K562 (cell line): ENCODE data around the gene PRKCE. TPM values are rescaled to one million over a fixed set of nuclear protein-coding genes. Genes with fewer than 3 reads are reported as not detected.

Source experiments
- ARID4B ChIP-seq: sonication (generic); formaldehyde crosslinking; IDR thresholded peaks from 2 replicates; pipeline ENCODE4 v1.8.0; 2022; ENCODE audit warnings: mild to moderate bottlenecking, missing genetic modification reagents
- CCNT2 ChIP-seq: IDR thresholded peaks from 2 replicates; pipeline ENCODE4 v1.6.1; 2011; ENCODE audit warnings: borderline replicate concordance, low read depth, mild to moderate bottlenecking, moderate library complexity, mixed read lengths, low read length; ENCODE audit not compliant: insufficient read length; ENCODE audit errors: extremely low read depth
- E2F3 ChIP-seq: fragments of 250-450 bp; sonication (Bioruptor Pico); IDR thresholded peaks from 2 replicates; pipeline ENCODE4 v1.4.0; 2020; ENCODE audit warnings: mild to moderate bottlenecking
- ELF1 ChIP-seq: fragments of 200-800 bp; sonication (Bioruptor generic); IDR thresholded peaks from 2 replicates; pipeline ENCODE4 v1.6.1; 2016; ENCODE audit warnings: missing genetic modification characterization, missing compliant biosample characterization
- GTF2E2 ChIP-seq: fragments of 200-800 bp; sonication (Bioruptor generic); IDR thresholded peaks from 2 replicates; pipeline ENCODE4 v1.6.1; 2016; ENCODE audit warnings: missing genetic modification characterization, missing compliant biosample characterization
- HDAC6 ChIP-seq: IDR thresholded peaks from 2 replicates; pipeline ENCODE4 v1.6.1; 2012; ENCODE audit warnings: low read depth, mild to moderate bottlenecking, control low read depth, inconsistent platforms, low read length, moderate library complexity
- MBD2 ChIP-seq: sonication (generic); IDR thresholded peaks from 2 replicates; pipeline ENCODE4 v1.6.1; 2016; ENCODE audit warnings: low read depth, borderline replicate concordance
- MCM7 ChIP-seq, 2 experiments: fragments of 450-650 bp; IDR thresholded peaks; 2 replicates each; pipeline ENCODE4 v1.6.1; 2016 to 2018
- MTA3 ChIP-seq: fragments of 450-650 bp; formaldehyde crosslinking; IDR thresholded peaks from 2 replicates; pipeline ENCODE4 v1.6.1; 2017; ENCODE audit warnings: mild to moderate bottlenecking, borderline replicate concordance
- PCBP1 ChIP-seq: fragments of 200-400 bp; formaldehyde crosslinking; IDR thresholded peaks from 2 replicates; pipeline ENCODE4 v1.6.1; 2018; ENCODE audit warnings: mild to moderate bottlenecking, low read depth, low read length; ENCODE audit not compliant: poor library complexity, severe bottlenecking
- ZNF24 ChIP-seq: fragments of 450-650 bp; IDR thresholded peaks from 2 replicates; pipeline ENCODE4 v1.6.1; 2016
- polyA plus RNA-seq, 8 experiments: library from polyadenylated mRNA; depleted of rRNA in 4 of 8; stranded (reverse) in 5 of 8; unstranded in 3 of 8; fragments of >200 nt; fragmentation: Nextera tagmentation in 2 of 8; fragmentation: Illumina TruSeq in 1 of 8; extraction: Ambion mirVana in 2 of 8; extraction: Trizol in 1 of 8; gene quantifications; 2 replicates each; pipeline versions ENCODE4 v1.2.1 to v1.2.3, GENCODE V29; 2011 to 2014; ENCODE audit warnings: inconsistent platforms in 1 of 8, missing spikeins in 1 of 8
- total RNA-seq, 7 experiments: library from RNA; depleted of rRNA in 6 of 7; stranded (reverse); fragments of >200 nt in 6 of 7; fragmentation: Illumina TruSeq in 2 of 7; extraction: Trizol in 2 of 7; gene quantifications; 2 replicates each; pipeline versions ENCODE4 v1.2.1 to v1.2.3, GENCODE V29; 2011 to 2021; ENCODE audit warnings: low replicate concordance in 1 of 7
- TF ChIP-seq, protein P1 (sequence below): sonication (generic); formaldehyde crosslinking; IDR thresholded peaks from 2 replicates; pipeline ENCODE4 v1.8.1; 2023; ENCODE audit warnings: mild to moderate bottlenecking, missing genetic modification reagents
- TF ChIP-seq, protein P2 (sequence below): fragments of 250-450 bp; sonication (Bioruptor Pico); IDR thresholded peaks from 2 replicates; pipeline ENCODE4 v1.5.0; 2020; ENCODE audit warnings: mild to moderate bottlenecking, borderline replicate concordance
- TF ChIP-seq, protein P3 (sequence below), 2 experiments: fragments of 450-650 bp; IDR thresholded peaks; 2 replicates each; pipeline ENCODE4 v1.6.1; 2018; ENCODE audit warnings: mild to moderate bottlenecking in 2 of 2, low read depth in 1 of 2; ENCODE audit not compliant: partially characterized antibody in 2 of 2

The PRKCE gene
- total and polyA plus RNA-seq, 9 of the 15 experiments (the other 6 are each of a cell fraction or from before 2014, with no cell fraction given), result 0.06 to 1.0 (median 0.22) TPM; not detected in 1

DNA sequence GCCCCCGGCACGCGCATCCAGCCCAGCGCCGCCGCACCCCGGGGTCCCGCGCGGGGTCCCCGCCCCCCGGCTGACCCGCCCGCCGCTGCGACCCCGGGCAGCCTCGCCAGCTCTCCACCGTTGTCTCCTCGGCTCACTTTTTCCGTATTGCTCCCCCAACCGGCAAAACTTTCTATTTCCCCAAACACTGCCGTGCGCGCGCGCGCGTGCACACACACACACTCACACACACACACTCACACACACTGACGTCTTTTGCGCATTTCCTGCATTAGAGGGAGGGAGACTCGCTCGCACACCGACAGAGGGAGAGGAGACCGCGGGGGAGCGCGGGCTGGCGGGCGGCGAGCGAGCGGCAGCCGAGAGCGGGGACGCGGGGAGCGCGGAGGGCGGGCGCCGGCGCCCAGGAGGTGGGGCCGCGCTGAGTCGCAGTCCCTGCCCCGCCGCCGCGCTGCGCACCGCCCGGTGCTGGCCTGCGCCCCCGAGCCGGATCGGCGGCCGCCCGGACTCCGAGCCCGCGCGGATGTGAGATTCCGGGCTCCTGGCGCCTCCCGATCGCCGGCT lies 542 bp upstream of the PRKCE start (continued):
- TF ChIP-seq, protein P1, sequence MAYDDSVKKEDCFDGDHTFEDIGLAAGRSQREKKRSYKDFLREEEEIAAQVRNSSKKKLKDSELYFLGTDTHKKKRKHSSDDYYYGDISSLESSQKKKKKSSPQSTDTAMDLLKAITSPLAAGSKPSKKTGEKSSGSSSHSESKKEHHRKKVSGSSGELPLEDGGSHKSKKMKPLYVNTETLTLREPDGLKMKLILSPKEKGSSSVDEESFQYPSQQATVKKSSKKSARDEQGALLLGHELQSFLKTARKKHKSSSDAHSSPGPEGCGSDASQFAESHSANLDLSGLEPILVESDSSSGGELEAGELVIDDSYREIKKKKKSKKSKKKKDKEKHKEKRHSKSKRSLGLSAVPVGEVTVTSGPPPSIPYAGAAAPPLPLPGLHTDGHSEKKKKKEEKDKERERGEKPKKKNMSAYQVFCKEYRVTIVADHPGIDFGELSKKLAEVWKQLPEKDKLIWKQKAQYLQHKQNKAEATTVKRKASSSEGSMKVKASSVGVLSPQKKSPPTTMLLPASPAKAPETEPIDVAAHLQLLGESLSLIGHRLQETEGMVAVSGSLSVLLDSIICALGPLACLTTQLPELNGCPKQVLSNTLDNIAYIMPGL (CRISPR knock-in tag), result peak; percentile 51; the same call in 1 of the 2 replicates
- TF ChIP-seq, protein P2, sequence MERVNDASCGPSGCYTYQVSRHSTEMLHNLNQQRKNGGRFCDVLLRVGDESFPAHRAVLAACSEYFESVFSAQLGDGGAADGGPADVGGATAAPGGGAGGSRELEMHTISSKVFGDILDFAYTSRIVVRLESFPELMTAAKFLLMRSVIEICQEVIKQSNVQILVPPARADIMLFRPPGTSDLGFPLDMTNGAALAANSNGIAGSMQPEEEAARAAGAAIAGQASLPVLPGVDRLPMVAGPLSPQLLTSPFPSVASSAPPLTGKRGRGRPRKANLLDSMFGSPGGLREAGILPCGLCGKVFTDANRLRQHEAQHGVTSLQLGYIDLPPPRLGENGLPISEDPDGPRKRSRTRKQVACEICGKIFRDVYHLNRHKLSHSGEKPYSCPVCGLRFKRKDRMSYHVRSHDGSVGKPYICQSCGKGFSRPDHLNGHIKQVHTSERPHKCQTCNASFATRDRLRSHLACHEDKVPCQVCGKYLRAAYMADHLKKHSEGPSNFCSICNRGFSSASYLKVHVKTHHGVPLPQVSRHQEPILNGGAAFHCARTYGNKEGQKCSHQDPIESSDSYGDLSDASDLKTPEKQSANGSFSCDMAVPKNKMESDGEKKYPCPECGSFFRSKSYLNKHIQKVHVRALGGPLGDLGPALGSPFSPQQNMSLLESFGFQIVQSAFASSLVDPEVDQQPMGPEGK, result 0 out of 2 replicates have a peak, but pooled peaks have one; percentile 32
- TF ChIP-seq PCBP1, result peak; percentile 7
- TF ChIP-seq ELF1 (tag), result peak; percentile 81
- TF ChIP-seq CCNT2, result peak; percentile 58
- 0 out of 2 replicates have a peak, but pooled peaks have one; percentile 31 for TF ChIP-seq GTF2E2 (tag)
- TF ChIP-seq, protein P3, sequence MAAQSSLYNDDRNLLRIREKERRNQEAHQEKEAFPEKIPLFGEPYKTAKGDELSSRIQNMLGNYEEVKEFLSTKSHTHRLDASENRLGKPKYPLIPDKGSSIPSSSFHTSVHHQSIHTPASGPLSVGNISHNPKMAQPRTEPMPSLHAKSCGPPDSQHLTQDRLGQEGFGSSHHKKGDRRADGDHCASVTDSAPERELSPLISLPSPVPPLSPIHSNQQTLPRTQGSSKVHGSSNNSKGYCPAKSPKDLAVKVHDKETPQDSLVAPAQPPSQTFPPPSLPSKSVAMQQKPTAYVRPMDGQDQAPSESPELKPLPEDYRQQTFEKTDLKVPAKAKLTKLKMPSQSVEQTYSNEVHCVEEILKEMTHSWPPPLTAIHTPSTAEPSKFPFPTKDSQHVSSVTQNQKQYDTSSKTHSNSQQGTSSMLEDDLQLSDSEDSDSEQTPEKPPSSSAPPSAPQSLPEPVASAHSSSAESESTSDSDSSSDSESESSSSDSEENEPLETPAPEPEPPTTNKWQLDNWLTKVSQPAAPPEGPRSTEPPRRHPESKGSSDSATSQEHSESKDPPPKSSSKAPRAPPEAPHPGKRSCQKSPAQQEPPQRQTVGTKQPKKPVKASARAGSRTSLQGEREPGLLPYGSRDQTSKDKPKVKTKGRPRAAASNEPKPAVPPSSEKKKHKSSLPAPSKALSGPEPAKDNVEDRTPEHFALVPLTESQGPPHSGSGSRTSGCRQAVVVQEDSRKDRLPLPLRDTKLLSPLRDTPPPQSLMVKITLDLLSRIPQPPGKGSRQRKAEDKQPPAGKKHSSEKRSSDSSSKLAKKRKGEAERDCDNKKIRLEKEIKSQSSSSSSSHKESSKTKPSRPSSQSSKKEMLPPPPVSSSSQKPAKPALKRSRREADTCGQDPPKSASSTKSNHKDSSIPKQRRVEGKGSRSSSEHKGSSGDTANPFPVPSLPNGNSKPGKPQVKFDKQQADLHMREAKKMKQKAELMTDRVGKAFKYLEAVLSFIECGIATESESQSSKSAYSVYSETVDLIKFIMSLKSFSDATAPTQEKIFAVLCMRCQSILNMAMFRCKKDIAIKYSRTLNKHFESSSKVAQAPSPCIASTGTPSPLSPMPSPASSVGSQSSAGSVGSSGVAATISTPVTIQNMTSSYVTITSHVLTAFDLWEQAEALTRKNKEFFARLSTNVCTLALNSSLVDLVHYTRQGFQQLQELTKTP (IDR thresholded peaks at IDR 0.05; ENCODE audit: low read depth in 1 of 2, partially characterized antibody in 2 of 2), result peak in 1 of 2 experiments; percentile 31
- TF ChIP-seq MBD2, result no peak
- TF ChIP-seq MCM7 (IDR thresholded peaks at IDR 0.05), result no peak
- TF ChIP-seq ZNF24, result peak; percentile 61; the same call in 1 of the 2 replicates
- TF ChIP-seq MTA3, result 0 out of 2 replicates have a peak, but pooled peaks have one; percentile 71
- peak; percentile 37; the same call in 1 of the 2 replicates for TF ChIP-seq E2F3 (CRISPR knock-in tag)
- no peak for TF ChIP-seq HDAC6
- TF ChIP-seq ARID4B (CRISPR knock-in tag), result peak; percentile 20; the same call in 1 of the 2 replicates
